GM12878 (cell line): ENCODE results near the gene PRRX1. TPM values are rescaled to one million over a fixed set of nuclear protein-coding genes. Genes with fewer than 3 reads are reported as not detected.

Source experiments
- ATAC-seq: fragments of 200-7000 bp; cut with Tn5 transposase; 3 replicates; pipeline ENCODE4 v1.9.1; 2020; ENCODE audit warnings: mild to moderate bottlenecking, moderate library complexity
- BruUV-seq: library from RNA; stranded (reverse); fragments of 400-500 nt; replicated peaks from 2 replicates; lab custom pipeline; 2021; lab: Mats Ljungman, UMichigan
- CTCF ChIA-PET: fragments of 300-600 bp; sonication (Branson Sonifier 250); formaldehyde crosslinking; extraction: SDS; loops from one replicate; lab custom pipeline; 2021; ENCODE audit warnings: inconsistent platforms; lab: Yijun Ruan, JAX
- POLR2A ChIA-PET: fragments of 350-600 bp; formaldehyde crosslinking; extraction: SDS; loops from one replicate; lab custom pipeline; 2021; ENCODE audit warnings: inconsistent platforms; lab: Charles Lee
- RAD21 ChIA-PET: fragments of 300-600 bp; sonication (Branson Sonifier 250); formaldehyde crosslinking; loops from one replicate; lab custom pipeline; 2023; ENCODE audit warnings: antibody characterized with exemption; ENCODE audit not compliant: unreplicated experiment; lab: Charles Lee
- SMC1A ChIA-PET: fragments of 300-600 bp; sonication (Branson Sonifier 250); formaldehyde crosslinking; loops from one replicate; lab custom pipeline; 2023; ENCODE audit not compliant: unreplicated experiment, uncharacterized antibody; lab: Charles Lee
- DNase-seq: peaks from one replicate; pipeline ENCODE4 v3.0.0-alpha.2; 2011; ENCODE audit warnings: low read depth, low spot score
- FAIRE-seq: peaks from 3 replicates; lab custom pipeline; 2011; peaks lifted over from hg19 to GRCh38; lab: Jason Lieb, UNC
- H2AFZ ChIP-seq: 2 replicates; pipeline ENCODE4 v1.6.0; 2011; ENCODE audit warnings: low read depth, low read length, control low read depth; ENCODE audit not compliant: control insufficient read depth
- H3K27ac ChIP-seq: 2 replicates; pipeline ENCODE4 v1.5.1; 2011; ENCODE audit warnings: control low read depth; ENCODE audit not compliant: control insufficient read depth, insufficient read depth
- H3K27me3 ChIP-seq, 2 experiments: replicated peaks in 1 of 2; 2 replicates each; pipeline versions ENCODE4 v1.6.0 to v1.6.1; 2011; ENCODE audit warnings: low read length in 1 of 2; ENCODE audit not compliant: control insufficient read depth in 2 of 2, insufficient read depth in 2 of 2
- H3K36me3 ChIP-seq, 2 experiments: 2 replicates each; pipeline ENCODE4 v1.5.1; 2011; ENCODE audit warnings: low read length in 1 of 2; ENCODE audit not compliant: control insufficient read depth in 2 of 2, insufficient read depth in 2 of 2
- H3K4me1 ChIP-seq: 2 replicates; pipeline ENCODE4 v1.6.1; 2011; ENCODE audit warnings: mild to moderate bottlenecking, low read length, moderate library complexity, mixed read lengths; ENCODE audit not compliant: control insufficient read depth, insufficient read depth
- H3K4me2 ChIP-seq: 2 replicates; pipeline ENCODE4 v1.6.0; 2011; ENCODE audit warnings: control low read depth; ENCODE audit not compliant: control insufficient read depth, insufficient read depth
- H3K4me3 ChIP-seq: fragments of 200-600 bp; sonication (generic); 2 replicates; pipeline ENCODE4 v1.5.1; 2016
- H3K79me2 ChIP-seq: 2 replicates; pipeline ENCODE4 v1.6.0; 2011; ENCODE audit warnings: low read length; ENCODE audit not compliant: control insufficient read depth, insufficient read depth
- H3K9ac ChIP-seq: 2 replicates; pipeline ENCODE4 v1.8.0; 2011; ENCODE audit warnings: low read length, control low read depth, mixed read lengths; ENCODE audit not compliant: control insufficient read depth, insufficient read depth
- H3K9me3 ChIP-seq: replicated peaks from 3 replicates; pipeline ENCODE4 v1.5.1; 2011; ENCODE audit warnings: mild to moderate bottlenecking, low read length; ENCODE audit not compliant: control insufficient read depth, insufficient read depth
- H4K20me1 ChIP-seq: 2 replicates; pipeline ENCODE4 v1.6.0; 2011; ENCODE audit not compliant: control insufficient read depth, insufficient read depth
- CBX5 ChIP-seq: sonication (generic); IDR thresholded peaks from 2 replicates; pipeline ENCODE4 v1.6.1; 2016; ENCODE audit warnings: low read depth, moderate library complexity, mild to moderate bottlenecking, inconsistent platforms
- CHD2 ChIP-seq: IDR thresholded peaks from 2 replicates; pipeline ENCODE4 v1.6.1; 2011; ENCODE audit warnings: low read depth, low read length, improper control_type of control experiment, borderline replicate concordance
- CHD4 ChIP-seq: fragments of 200-600 bp; sonication (generic); IDR thresholded peaks from 2 replicates; pipeline ENCODE4 v1.6.1; 2016; ENCODE audit warnings: mild to moderate bottlenecking
- KDM1A ChIP-seq: fragments of 200-600 bp; sonication (generic); IDR thresholded peaks from 2 replicates; pipeline ENCODE4 v1.6.1; 2016; ENCODE audit warnings: borderline replicate concordance
- PKNOX1 ChIP-seq: fragments of 450-650 bp; IDR thresholded peaks from 2 replicates; pipeline ENCODE4 v1.6.1; 2016; ENCODE audit warnings: mild to moderate bottlenecking
- SP1 ChIP-seq: IDR thresholded peaks from one replicate; pipeline ENCODE4 v1.6.1; 2011; ENCODE audit warnings: low read depth, low read length
- WGBS: methylation state at CpG from one replicate; pipeline ENCODE4 v1.1.6; 2016; ENCODE audit warnings: low lambda C conversion rate; ENCODE audit not compliant: insufficient replicate concordance, insufficient coverage; ENCODE audit errors: missing lambda C conversion rate; 5-methylcytosine and 5-hydroxymethylcytosine counted together
- in situ Hi-C: fragments of 300-500 bp; cut with MboI; formaldehyde crosslinking; loops from 9 replicates; pipeline ENCODE4 v1.14.3; 2018; ENCODE audit warnings: mixed read lengths
- intact Hi-C: fragments of 100-400 bp; cut with micrococcal nuclease; formaldehyde crosslinking; loops from one replicate; pipeline ENCODE4 v1.14.2; 2022; ENCODE audit not compliant: unreplicated experiment
- polyA plus RNA-seq, 11 experiments: library from polyadenylated mRNA; depleted of rRNA in 4 of 11; unstranded in 6 of 11; stranded (reverse) in 5 of 11; fragments of >200 nt; fragmentation: Nextera tagmentation in 4 of 11; fragmentation: Illumina TruSeq in 1 of 11; extraction: Ambion mirVana in 4 of 11; extraction: Trizol in 1 of 11; gene quantifications; 1 replicate in 1 of 11; 2 replicates in 10 of 11; pipeline versions ENCODE4 v1.2.1 to v1.2.3, GENCODE V29; 2011 to 2016; ENCODE audit warnings: inconsistent platforms in 2 of 11, missing spikeins in 2 of 11, low read depth in 1 of 11
- total RNA-seq, 4 experiments: library from RNA; depleted of rRNA in 3 of 4; stranded (reverse); fragments of >200 nt in 3 of 4; fragmentation: Illumina TruSeq in 1 of 4; extraction: Trizol in 1 of 4; gene quantifications; 2 replicates each; pipeline versions ENCODE4 v1.2.1 to v1.2.3, GENCODE V29; 2013 to 2021
- TF ChIP-seq, protein P1 (sequence below): fragments of 450-650 bp; IDR thresholded peaks from 2 replicates; pipeline ENCODE4 v1.6.1; 2017; ENCODE audit warnings: mild to moderate bottlenecking, moderate library complexity
- TF ChIP-seq, protein P2 (sequence below): IDR thresholded peaks from 2 replicates; pipeline ENCODE4 v1.6.1; 2011; ENCODE audit warnings: low read depth, low read length, improper control_type of control experiment, borderline replicate concordance
- TF ChIP-seq, protein P3 (sequence below): IDR thresholded peaks from 2 replicates; pipeline ENCODE4 v1.6.1; 2011; ENCODE audit warnings: borderline replicate concordance, low read depth, mild to moderate bottlenecking, moderate library complexity, mixed read lengths, low read length; ENCODE audit not compliant: insufficient read depth; ENCODE audit errors: extremely low read length

PRRX1 gene
- total and polyA plus RNA-seq, 10 of the 15 experiments (the other 5 are each of a cell fraction or from before 2014, with no cell fraction given), result 0.42 to 64.6 (median 1.5) TPM

- RAD21 ChIA-PET, result no interaction called here
- POLR2A ChIA-PET, result no interaction called here
- no peak for ATAC-seq
- H4K20me1 ChIP-seq, result no peaks in the 10 kb centered on the region
- H2AFZ ChIP-seq, result no peak overlapping the region
- no peak for FAIRE-seq
- in situ Hi-C loops (no loop called here), intact Hi-C loops (no loop called here)
- 0% methylated on average over 1 of the region's 1 CpG for WGBS
- no peak overlapping the region for H3K4me2 ChIP-seq
- no peaks in the 10 kb centered on the region for H3K36me3 ChIP-seq
- no peak overlapping the region for H3K9ac ChIP-seq
- H3K4me1 ChIP-seq, result no peaks in the 10 kb centered on the region
- no peaks in the 10 kb centered on the region for H3K79me2 ChIP-seq
- no peaks in the 10 kb centered on the region for H3K9me3 ChIP-seq
- SMC1A ChIA-PET, result interaction anchor here (1.5 to 2.4 kb wide), 3 partner anchors 8 to 13 kb away, joined by 4 to 7 read pairs (median 6); no protein-coding TSS in a partner anchor
- H3K27ac ChIP-seq, result no peak overlapping the region
- no peak for DNase-seq
- CTCF ChIA-PET, result interaction anchor here (1.2 to 1.3 kb wide), 2 partner anchors 9 to 13 kb away, joined by 3 read pairs; no protein-coding TSS in a partner anchor
- BruUV-seq, result no TSS peak
- no peak overlapping the region for H3K4me3 ChIP-seq
- no peaks in the 10 kb centered on the region; a peak in 1 of 4 replicates for H3K27me3 ChIP-seq
- no peak for TF ChIP-seq CBX5
- no peak for TF ChIP-seq CHD2
- no peak for TF ChIP-seq SP1
- TF ChIP-seq, protein P1, sequence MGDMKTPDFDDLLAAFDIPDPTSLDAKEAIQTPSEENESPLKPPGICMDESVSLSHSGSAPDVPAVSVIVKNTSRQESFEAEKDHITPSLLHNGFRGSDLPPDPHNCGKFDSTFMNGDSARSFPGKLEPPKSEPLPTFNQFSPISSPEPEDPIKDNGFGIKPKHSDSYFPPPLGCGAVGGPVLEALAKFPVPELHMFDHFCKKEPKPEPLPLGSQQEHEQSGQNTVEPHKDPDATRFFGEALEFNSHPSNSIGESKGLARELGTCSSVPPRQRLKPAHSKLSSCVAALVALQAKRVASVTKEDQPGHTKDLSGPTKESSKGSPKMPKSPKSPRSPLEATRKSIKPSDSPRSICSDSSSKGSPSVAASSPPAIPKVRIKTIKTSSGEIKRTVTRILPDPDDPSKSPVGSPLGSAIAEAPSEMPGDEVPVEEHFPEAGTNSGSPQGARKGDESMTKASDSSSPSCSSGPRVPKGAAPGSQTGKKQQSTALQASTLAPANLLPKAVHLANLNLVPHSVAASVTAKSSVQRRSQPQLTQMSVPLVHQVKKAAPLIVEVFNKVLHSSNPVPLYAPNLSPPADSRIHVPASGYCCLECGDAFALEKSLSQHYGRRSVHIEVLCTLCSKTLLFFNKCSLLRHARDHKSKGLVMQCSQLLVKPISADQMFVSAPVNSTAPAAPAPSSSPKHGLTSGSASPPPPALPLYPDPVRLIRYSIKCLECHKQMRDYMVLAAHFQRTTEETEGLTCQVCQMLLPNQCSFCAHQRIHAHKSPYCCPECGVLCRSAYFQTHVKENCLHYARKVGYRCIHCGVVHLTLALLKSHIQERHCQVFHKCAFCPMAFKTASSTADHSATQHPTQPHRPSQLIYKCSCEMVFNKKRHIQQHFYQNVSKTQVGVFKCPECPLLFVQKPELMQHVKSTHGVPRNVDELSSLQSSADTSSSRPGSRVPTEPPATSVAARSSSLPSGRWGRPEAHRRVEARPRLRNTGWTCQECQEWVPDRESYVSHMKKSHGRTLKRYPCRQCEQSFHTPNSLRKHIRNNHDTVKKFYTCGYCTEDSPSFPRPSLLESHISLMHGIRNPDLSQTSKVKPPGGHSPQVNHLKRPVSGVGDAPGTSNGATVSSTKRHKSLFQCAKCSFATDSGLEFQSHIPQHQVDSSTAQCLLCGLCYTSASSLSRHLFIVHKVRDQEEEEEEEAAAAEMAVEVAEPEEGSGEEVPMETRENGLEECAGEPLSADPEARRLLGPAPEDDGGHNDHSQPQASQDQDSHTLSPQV, result no peak
- TF ChIP-seq, protein P2, sequence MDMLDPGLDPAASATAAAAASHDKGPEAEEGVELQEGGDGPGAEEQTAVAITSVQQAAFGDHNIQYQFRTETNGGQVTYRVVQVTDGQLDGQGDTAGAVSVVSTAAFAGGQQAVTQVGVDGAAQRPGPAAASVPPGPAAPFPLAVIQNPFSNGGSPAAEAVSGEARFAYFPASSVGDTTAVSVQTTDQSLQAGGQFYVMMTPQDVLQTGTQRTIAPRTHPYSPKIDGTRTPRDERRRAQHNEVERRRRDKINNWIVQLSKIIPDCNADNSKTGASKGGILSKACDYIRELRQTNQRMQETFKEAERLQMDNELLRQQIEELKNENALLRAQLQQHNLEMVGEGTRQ, result no peak
- no peak for TF ChIP-seq KDM1A
- TF ChIP-seq, protein P3, sequence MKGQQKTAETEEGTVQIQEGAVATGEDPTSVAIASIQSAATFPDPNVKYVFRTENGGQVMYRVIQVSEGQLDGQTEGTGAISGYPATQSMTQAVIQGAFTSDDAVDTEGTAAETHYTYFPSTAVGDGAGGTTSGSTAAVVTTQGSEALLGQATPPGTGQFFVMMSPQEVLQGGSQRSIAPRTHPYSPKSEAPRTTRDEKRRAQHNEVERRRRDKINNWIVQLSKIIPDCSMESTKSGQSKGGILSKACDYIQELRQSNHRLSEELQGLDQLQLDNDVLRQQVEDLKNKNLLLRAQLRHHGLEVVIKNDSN, result no peak
- TF ChIP-seq PKNOX1, result no peak
- no peak for TF ChIP-seq CHD4
Observed at GRCh38 chr1:170725326-170725725, 61.4 kb downstream of the PRRX1 start.
